ENCODE data around the gene NPM1.

- TF ChIP-seq CTCF (IDR thresholded peaks at IDR 0.05) (no peak), POLR2A (IDR thresholded peaks at IDR 0.05) (no peak)
Observed at GRCh38 chr5:171386006-171386671, 1.5 kb upstream of the NPM1 start.

All from gastroesophageal sphincter (tissue), 3 donors.